Thoracic aorta (tissue), 2 donors: Measurements from ENCODE around the gene OTC. TPM values are rescaled to one million over a fixed set of nuclear protein-coding genes. Genes with fewer than 3 reads are reported as not detected.

Source experiments
- ATAC-seq: fragments of 150-250 bp; one replicate; pipeline ENCODE4 v1.8.0; 2017; ENCODE audit warnings: low read depth; ENCODE audit not compliant: insufficient number of reproducible peaks, low FRiP score
- DNase-seq: peaks from one replicate; pipeline ENCODE4 v3.0.0-alpha.2; 2020; ENCODE audit warnings: low spot score
- H3K27ac ChIP-seq, 2 donors: fragments of 200-600 bp; sonication (generic); 1 replicate in 1 of 2; 2 replicates in 1 of 2; pipeline ENCODE4 v1.5.1; 2016; ENCODE audit warnings: mild to moderate bottlenecking in 2 of 2, moderate library complexity in 2 of 2
- H3K27me3 ChIP-seq: fragments of 200-600 bp; sonication (generic); replicated peaks from 2 replicates; pipeline ENCODE4 v1.6.0; 2016; ENCODE audit warnings: mild to moderate bottlenecking; ENCODE audit not compliant: insufficient read depth
- H3K36me3 ChIP-seq: fragments of 200-600 bp; sonication (generic); one replicate; pipeline ENCODE4 v1.5.1; 2016
- H3K4me1 ChIP-seq, 2 donors: fragments of 200-600 bp; sonication (generic); 1 replicate in 1 of 2; 2 replicates in 1 of 2; pipeline versions ENCODE4 v1.5.1 to v1.6.0; 2016; ENCODE audit warnings: low read depth in 2 of 2, mild to moderate bottlenecking in 1 of 2; ENCODE audit not compliant: control insufficient read depth in 1 of 2
- H3K4me3 ChIP-seq: fragments of 200-600 bp; sonication (generic); 2 replicates; pipeline ENCODE4 v1.5.1; 2016; ENCODE audit warnings: mild to moderate bottlenecking
- H3K9me3 ChIP-seq: fragments of 200-600 bp; sonication (generic); 2 replicates; pipeline ENCODE4 v1.5.1; 2016
- CTCF ChIP-seq: fragments of 200-600 bp; sonication (generic); IDR thresholded peaks from one replicate; pipeline ENCODE4 v1.5.1; 2019; ENCODE audit warnings: antibody characterized with exemption
- total RNA-seq, 2 donors: library from RNA; depleted of rRNA; stranded (reverse); fragments of >200 nt; gene quantifications; one replicate each; pipeline versions ENCODE4 v1.1.0 to v1.2.3, GENCODE V29; 2016

The OTC gene
- total RNA-seq, 2 donors from 2014 or later, result 1.6 TPM; not detected in 1

DNA sequence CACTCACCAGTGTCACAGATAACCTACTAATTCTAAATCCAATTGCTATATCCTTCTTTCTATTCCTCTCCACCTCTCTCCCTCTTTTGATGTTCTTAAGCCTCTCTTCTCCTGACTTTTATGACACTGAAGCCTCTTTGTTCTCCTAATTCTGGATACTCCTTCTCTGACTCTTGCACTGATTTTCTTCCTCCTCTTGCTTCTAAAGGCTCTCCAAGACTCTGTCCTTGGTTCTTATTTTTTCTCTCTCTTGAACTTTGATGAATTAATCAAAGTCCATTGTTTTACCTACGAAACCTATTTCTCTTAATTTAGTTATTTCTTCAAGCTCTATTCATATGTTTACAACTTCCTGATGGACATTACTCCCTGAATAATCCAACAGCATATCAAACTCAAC, 113.3 kb downstream of the OTC start:
- TF ChIP-seq CTCF, result no peak

GRCh38 chrX:38468563-38469157, 116.3 kb downstream of the OTC start:
- ATAC-seq, result no peak
- H3K36me3 ChIP-seq, result no peaks in the 10 kb centered on the region
- no peak overlapping the region for H3K4me3 ChIP-seq
- H3K27ac ChIP-seq, result no peak overlapping the region
- no peaks in the 10 kb centered on the region for H3K9me3 ChIP-seq
- no peak for DNase-seq
- TF ChIP-seq CTCF, result no peak
- no peaks in the 10 kb centered on the region for H3K27me3 ChIP-seq
- no peaks in the 10 kb centered on the region for H3K4me1 ChIP-seq

More for the DNA sequence above, 113.3 kb downstream of the OTC start:
- DNase-seq (no peak), ATAC-seq (no peak)
- Histone ChIP-seq H3K27ac (no peak overlapping the region), H3K9me3 (no peaks in the 10 kb centered on the region), H3K4me1 (no peaks in the 10 kb centered on the region), H3K36me3 (no peaks in the 10 kb centered on the region), H3K4me3 (no peak overlapping the region), H3K27me3 (no peaks in the 10 kb centered on the region)

Other genes with a start within 250 kb of the OTC start
- 10 to 100 TPM; 54.5 to 65.9 TPM for gene SRPX, start 131.7 kb upstream of the OTC start, total RNA-seq
- 10 to 100 TPM; 12.6 to 37.2 TPM for gene RPGR, start 25.1 kb upstream of the OTC start, total RNA-seq
- 10 to 100 TPM; 17.7 to 38.4 TPM for gene TSPAN7, start 208.9 kb downstream of the OTC start, total RNA-seq